ENCODE results near the gene NEUROG1.
"Not testable (repeated sequence)": the region's sequence is repeated elsewhere in the genome, so short reads cannot be mapped to it uniquely, and the experiment has no call there.

The NEUROG1 gene

GRCh38 chr5:135497971-135498636 lies 37.7 kb downstream of the NEUROG1 start:
- TF ChIP-seq CTCF (IDR thresholded peaks at IDR 0.05; ENCODE audit: low read depth, low read length): no peak
- no peak for DNase-seq (ENCODE audit: low read depth in 2 of 2)
- H3K4me3 ChIP-seq (replicated peaks in 1 of 2; ENCODE audit: low read depth in 2 of 2, low read length in 2 of 2): no peak overlapping the region

GRCh38 chr5:135495531-135495930 lies 40.2 kb downstream of the NEUROG1 start:
- not testable (repeated sequence) for DNase-seq (ENCODE audit: low read depth in 2 of 2); H3K4me3 ChIP-seq (replicated peaks in 1 of 2; ENCODE audit: low read depth in 2 of 2, low read length in 2 of 2)

- TF ChIP-seq CTCF (IDR thresholded peaks at IDR 0.05; ENCODE audit: low read depth, low read length): no peak
- H3K4me3 ChIP-seq (replicated peaks in 1 of 2; ENCODE audit: low read depth in 2 of 2, low read length in 2 of 2): no peak overlapping the region
- DNase-seq (ENCODE audit: low read depth in 2 of 2): no peak
Observed at GRCh38 chr5:135494196-135494595, 41.6 kb downstream of the NEUROG1 start.

- TF ChIP-seq CTCF (IDR thresholded peaks at IDR 0.05; ENCODE audit: low read depth, low read length): no peak
- peak; percentile 84 to 85 for DNase-seq (ENCODE audit: low read depth in 2 of 2)
Observed at GRCh38 chr5:135493406-135494180, 42.2 kb downstream of the NEUROG1 start.

GRCh38 chr5:135492319-135492626 lies 43.5 kb downstream of the NEUROG1 start:
- no peak overlapping the region for H3K4me3 ChIP-seq (replicated peaks in 1 of 2; ENCODE audit: low read depth in 2 of 2, low read length in 2 of 2)
- no peak for TF ChIP-seq CTCF (IDR thresholded peaks at IDR 0.05; ENCODE audit: low read depth, low read length)
- DNase-seq (ENCODE audit: low read depth in 2 of 2): no peak

More at GRCh38 chr5:135493406-135494180, 42.2 kb downstream of the NEUROG1 start:
- H3K4me3 ChIP-seq (replicated peaks in 1 of 2; ENCODE audit: low read depth in 2 of 2, low read length in 2 of 2): no peak overlapping the region

GRCh38 chr5:135491552-135492318 lies 44.0 kb downstream of the NEUROG1 start:
- TF ChIP-seq CTCF (IDR thresholded peaks at IDR 0.05; ENCODE audit: low read depth, low read length): no peak
- DNase-seq (ENCODE audit: low read depth in 2 of 2): no peak
- no peak overlapping the region for H3K4me3 ChIP-seq (replicated peaks in 1 of 2; ENCODE audit: low read depth in 2 of 2, low read length in 2 of 2)

- no peak for TF ChIP-seq CTCF (IDR thresholded peaks at IDR 0.05; ENCODE audit: low read depth, low read length)
- H3K4me3 ChIP-seq (replicated peaks in 1 of 2; ENCODE audit: low read depth in 2 of 2, low read length in 2 of 2): no peak overlapping the region
- no peak for DNase-seq (ENCODE audit: low read depth in 2 of 2)
Observed at GRCh38 chr5:135491038-135491551, 44.7 kb downstream of the NEUROG1 start.
